Dermis microvascular lymphatic vessel endothelial cell (primary cell): ENCODE results near the gene FOXS1. TPM values are rescaled to one million over a fixed set of nuclear protein-coding genes. Genes with fewer than 3 reads are reported as not detected.
A peak's percentile ranks its signal among the peaks of the same experiment; 100 is the strongest.
"Not testable (repeated sequence)": the region's sequence is repeated elsewhere in the genome, so short reads cannot be mapped to it uniquely, and the experiment has no call there.

Experiments used
- DNase-seq, 2 donors: peaks; one replicate each; pipeline versions ENCODE4 v3.0.0 to v3.0.0-alpha.2; 2010; ENCODE audit warnings: low read depth in 2 of 2
- total RNA-seq: library from RNA; depleted of rRNA; stranded (reverse); fragments of >200 nt; gene quantifications from 2 replicates; pipeline ENCODE4 v1.2.1, GENCODE V29; 2014

FOXS1 gene
- total RNA-seq, 1 donor from 2014 or later: 0.39 TPM

GRCh38 chr20:31840906-31841816 lies 4.2 kb downstream of the FOXS1 start:
- no peak for DNase-seq

DNA sequence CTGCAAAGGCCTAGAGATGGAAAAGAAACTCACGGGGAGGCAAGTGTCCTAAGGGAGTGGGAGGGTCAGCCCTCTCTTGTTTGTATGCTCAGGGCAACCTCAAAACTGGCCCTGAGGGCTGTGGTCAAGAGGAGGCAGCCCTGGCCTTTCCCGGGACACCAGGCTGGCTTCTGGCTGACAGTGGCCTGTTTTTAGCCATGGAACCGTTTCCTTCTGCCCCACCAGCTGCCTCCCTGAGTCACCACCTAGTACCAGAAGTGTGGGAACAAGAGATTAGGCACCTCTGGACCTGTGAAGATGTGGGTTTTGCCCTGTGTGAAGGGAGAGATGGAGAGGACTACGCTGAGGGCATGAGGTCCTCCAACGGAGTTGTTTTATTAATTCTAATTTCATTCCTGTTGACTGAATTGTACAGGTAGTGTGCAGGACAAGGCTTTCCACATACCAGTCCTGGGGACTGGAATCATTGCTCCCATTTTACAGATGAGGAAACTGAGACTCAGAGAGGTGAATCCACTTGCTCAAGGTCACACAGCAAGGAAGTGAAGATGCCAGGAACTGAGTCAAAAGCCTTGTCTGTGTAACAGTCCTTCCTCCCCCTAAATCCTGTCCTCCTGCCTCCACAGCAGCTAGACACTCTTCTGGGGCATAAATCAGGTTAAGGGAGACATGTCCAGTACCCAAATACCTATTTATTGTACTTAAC lies 5.5 kb downstream of the FOXS1 start:
- peak in 1 of 2 donors; percentile 43 for DNase-seq

DNA sequence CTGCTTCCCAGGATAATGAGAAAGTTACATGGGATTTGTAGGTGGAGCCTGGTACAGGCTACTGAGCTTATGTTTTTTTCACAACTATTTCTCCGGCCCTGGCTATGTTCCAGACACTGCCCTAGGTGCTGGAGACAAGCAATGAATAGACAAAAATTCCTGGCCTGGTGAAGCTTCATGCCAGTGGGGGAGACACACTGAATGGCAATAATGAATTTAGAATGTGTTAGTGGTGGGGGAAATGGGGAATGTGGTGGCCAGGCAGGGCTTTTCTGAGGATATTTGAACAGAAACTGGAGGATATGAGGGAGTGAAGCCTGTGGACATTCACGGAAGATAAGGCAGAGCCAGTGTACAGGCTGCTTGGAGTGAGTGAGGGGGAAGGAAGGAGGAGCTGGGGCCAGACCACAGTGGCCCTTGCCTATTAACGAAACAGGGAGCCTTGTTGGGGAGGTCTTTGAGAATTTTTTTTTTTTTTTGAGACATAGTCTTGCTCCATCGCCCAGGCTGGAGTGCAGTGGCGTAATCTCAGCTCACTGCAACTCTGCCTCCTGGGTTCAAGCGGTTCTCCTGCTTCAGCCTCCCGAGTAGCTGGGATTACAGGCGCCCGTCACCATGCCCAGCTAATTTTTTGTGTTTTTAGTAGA lies 6.6 kb downstream of the FOXS1 start:
- peak in 1 of 2 donors; percentile 64 for DNase-seq

DNA sequence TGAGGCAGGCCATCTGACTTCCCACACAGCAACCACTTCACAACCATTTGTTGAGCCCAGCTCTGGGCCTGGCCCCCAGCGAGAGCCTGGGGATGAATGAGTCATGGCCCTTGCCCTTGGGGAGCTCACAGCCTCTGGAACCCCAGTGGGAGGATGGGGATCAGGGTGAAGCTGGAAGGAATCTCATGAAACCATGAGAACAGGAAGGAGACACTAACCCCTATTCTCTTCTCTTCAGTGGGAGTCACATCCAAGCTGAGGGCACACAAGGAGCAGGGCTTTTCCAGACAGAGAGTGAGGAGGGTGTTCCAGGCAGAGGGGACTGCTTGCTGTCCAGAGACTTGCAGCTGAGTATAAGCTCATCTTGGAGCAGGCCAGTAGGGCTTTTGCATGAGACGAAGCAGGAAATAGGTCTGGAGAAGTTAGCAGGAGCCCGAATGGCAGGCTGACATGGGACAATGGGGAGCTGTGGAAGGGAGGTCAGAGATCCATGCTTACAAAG lies 7.5 kb downstream of the FOXS1 start:
- DNase-seq: peak in 1 of 2 donors; percentile 50

GRCh38 chr20:31836853-31837608 lies 8.4 kb downstream of the FOXS1 start:
- no peak for DNase-seq

DNA sequence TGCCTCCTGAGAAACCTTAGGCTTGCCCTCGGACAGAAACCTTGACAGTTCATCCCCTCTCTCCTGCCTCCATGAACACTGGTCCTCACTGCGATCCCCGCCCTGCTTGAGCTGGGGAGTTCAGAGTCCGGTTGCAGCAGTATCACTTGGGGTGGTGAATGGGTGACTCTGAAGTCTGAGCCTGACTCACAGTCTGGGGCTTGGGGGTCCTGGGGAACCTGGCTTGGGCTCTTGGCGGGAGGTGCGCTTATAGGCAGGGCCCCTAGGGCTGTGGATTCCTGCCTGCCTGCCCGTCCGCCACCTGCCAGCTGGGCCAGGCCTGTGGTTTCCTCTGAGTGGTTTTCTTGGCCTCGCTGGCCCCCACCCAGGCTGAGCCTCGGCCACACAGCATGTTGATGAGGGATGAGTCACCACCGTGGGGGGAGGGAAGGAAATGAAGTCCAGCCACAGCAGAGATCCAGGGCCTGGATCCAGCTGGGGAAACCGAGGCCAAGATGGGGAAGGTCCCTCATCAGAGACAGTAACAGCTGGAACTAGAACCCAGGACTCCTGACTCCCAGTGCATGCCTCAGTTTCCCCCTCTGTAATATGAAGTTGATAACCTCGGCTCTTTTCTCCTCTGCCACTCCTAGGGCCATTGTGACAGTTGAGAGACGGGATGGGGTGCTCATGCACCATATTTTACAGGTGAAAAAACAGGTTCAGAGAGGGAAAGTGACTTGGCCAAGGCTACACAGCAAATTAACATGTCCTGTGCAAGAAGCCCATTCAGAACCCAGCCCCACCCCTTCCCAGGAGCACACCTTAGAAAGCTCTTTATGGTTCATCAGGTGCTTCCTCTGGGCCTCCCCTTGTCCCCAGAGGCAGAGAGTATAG lies 9.2 kb downstream of the FOXS1 start:
- DNase-seq: peak; percentile 31 to 88

- no peak for DNase-seq
These were observed 9.8 kb downstream of the FOXS1 start for GRCh38 chr20:31835554-31835953.

DNA sequence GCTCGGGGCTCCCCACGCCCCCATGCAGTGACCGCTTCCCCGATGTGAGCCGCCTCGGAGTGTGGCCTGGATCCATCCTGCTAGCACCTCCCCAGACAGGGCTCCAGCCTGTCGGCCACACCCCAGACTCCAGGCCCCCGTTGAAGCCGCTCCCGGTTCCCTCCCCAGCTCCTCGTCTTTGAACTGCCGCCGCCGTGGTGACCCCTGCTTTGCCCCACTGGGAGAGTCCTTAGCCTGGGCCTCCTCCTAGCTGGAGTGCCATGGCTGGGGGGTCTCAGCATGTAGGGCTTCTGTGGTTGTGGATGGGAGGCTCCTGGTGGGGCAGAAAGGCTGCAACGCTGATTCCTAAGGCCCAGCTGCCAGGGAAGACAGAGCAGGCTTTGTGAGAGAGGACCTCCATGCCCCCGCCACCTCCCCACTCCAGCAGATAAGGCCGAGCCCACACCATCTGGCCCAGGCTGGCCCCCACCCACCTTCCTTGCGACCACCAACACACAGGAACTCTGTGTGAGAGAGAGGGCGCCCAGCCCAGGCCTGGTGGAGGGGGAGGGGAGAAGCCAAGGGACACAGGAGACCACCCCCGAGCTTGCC lies 11.4 kb downstream of the FOXS1 start:
- DNase-seq: no peak

DNA sequence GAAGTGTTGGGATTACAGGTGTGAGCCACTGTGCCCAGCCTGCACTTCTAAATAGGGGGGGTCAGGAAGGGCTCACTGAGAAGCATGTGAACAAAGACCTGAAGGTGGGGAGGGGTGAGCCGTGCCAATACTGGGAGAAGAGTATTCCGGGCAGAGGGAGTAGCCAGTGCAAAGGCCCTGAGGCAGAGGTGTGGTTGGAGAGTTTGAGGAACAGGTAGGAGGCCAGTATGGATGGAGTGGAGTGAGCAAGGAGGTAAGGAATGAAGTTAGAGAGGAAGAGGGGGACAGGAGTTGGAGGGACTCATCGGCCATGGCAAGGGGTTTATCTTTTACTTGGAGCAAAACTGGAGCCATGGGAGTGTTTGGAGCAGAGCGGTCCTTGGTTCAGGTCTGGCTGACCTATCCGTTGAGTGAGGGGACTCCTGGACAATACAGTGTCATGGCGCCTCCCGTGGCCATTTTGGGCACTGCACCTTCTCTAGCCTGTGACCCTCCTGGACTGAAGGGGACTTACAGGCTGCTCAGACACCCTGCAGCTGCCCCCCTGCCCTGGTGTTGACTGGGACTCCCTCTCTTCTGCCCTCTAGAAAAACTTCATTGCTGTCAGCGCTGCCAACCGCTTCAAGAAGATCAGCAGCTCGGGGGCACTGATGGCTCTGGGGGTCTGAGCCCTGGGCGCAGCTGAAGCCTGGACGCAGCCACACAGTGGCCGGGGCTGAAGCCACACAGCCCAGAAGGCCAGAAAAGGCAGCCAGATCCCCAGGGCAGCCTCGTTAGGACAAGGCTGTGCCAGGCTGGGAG lies 12.1 kb downstream of the FOXS1 start:
- DNase-seq: peak in 1 of 2 donors; percentile 61

GRCh38 chr20:31831771-31832306 lies 13.6 kb downstream of the FOXS1 start:
- no peak for DNase-seq

- DNase-seq: no peak
These were observed 14.2 kb downstream of the FOXS1 start for GRCh38 chr20:31831211-31831610.

GRCh38 chr20:31830406-31830981 lies 14.9 kb downstream of the FOXS1 start:
- no peak for DNase-seq

GRCh38 chr20:31829731-31830130 lies 15.7 kb downstream of the FOXS1 start:
- peak in 1 of 2 donors; percentile 41 for DNase-seq

GRCh38 chr20:31828016-31828415 lies 17.4 kb downstream of the FOXS1 start:
- not testable (repeated sequence) for DNase-seq

DNA sequence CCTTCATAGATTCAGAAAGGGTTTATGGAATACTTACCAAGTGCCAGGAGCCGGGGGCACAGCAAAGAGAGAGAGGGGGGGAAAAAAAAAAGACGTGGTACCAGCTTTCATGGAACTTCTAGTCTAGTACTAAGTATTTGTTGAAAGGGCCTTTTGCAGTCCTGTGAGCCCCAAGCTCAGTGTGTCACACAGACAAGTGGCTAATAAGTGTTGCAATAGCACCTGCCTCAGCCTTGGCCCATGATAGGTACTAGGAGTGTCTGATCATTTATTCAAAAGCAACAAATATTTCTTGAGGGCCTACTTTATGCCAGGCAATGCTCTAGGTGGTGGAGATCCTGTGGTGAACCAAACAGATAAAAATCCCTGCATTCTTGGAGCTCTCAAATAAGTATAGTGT lies 18.3 kb downstream of the FOXS1 start:
- no peak for DNase-seq

DNA sequence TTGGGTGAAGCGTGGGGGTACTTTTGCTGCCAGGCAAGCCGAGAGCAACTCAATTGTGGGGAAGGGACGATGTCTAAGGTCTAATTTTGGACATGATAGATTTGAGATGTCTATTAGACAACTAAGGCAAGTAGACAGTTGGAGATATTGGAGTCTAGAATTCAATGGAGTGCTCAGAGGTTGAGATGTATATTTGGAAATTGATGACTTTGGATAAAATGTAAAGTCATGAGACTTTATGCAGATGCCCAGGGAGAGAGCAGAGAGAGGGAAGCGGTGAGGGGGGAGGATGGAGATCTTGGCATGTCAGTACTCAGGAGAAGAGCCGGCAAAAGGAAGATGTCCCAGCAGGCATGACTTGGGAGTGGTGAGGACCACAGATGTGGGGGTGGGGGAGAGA lies 19.3 kb downstream of the FOXS1 start:
- DNase-seq: no peak

GRCh38 chr20:31824554-31825313 lies 20.7 kb downstream of the FOXS1 start:
- DNase-seq: peak in 1 of 2 donors; percentile 50

DNA sequence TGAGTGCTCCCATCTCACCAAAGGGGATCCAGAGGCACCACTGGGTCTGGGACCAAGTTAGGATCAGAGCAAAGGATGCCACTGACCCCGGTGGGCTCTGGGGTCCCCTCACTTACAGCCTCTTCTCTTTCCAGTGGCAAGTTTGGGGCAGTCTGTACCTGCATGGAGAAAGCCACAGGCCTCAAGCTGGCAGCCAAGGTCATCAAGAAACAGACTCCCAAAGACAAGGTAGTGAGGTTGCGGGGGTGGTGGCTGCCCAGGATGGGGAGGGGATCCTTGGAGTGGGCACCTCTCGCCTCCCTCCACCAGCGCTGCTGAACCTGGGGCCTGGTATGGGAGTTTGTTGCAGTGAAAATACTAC lies 21.3 kb downstream of the FOXS1 start:
- no peak for DNase-seq
